Gastrocnemius medialis (tissue), 4 donors: ENCODE data around the gene FHOD1.

Experiments used
- POLR2A ChIP-seq, 2 donors: fragments of 450-650 bp; IDR thresholded peaks; one replicate each; pipeline ENCODE4 v1.6.1; 2017; ENCODE audit warnings: antibody characterized with exemption in 2 of 2, mild to moderate bottlenecking in 2 of 2, moderate library complexity in 2 of 2
- TF ChIP-seq, protein P1 (sequence below), 5 experiments: fragments of 450-650 bp in 3 of 5; fragments of 200-600 bp in 2 of 5; sonication (generic) in 2 of 5; IDR thresholded peaks in 4 of 5; conservative IDR thresholded peaks in 1 of 5; 1 replicate in 4 of 5; 2 replicates in 1 of 5; pipeline ENCODE4 v1.5.1; 2016 to 2019; ENCODE audit warnings: antibody characterized with exemption in 5 of 5, mild to moderate bottlenecking in 3 of 5, moderate library complexity in 3 of 5

DNA sequence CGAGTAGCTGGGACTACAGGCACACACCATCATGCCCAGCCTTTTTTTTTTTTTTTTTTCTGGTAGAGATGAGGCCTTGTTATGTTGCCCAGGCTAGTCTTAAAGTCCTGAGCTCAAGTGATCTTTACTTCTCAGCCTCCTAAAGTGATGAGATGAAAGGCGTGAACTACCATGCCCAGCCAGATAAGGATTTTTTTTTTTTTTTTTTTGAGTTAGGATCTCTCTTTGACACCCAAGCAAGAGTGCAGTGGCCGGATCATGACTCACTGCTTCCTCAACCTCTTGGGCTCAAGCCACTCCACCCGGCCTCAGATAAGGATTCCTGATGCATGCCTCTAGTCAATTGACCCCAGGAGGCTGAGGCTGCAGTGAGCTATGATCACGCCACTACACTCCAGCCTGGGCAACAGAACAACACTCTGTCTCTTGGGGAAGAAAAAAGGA is 20.9 kb upstream of the FHOD1 start:
- TF ChIP-seq, protein P1, sequence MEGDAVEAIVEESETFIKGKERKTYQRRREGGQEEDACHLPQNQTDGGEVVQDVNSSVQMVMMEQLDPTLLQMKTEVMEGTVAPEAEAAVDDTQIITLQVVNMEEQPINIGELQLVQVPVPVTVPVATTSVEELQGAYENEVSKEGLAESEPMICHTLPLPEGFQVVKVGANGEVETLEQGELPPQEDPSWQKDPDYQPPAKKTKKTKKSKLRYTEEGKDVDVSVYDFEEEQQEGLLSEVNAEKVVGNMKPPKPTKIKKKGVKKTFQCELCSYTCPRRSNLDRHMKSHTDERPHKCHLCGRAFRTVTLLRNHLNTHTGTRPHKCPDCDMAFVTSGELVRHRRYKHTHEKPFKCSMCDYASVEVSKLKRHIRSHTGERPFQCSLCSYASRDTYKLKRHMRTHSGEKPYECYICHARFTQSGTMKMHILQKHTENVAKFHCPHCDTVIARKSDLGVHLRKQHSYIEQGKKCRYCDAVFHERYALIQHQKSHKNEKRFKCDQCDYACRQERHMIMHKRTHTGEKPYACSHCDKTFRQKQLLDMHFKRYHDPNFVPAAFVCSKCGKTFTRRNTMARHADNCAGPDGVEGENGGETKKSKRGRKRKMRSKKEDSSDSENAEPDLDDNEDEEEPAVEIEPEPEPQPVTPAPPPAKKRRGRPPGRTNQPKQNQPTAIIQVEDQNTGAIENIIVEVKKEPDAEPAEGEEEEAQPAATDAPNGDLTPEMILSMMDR (IDR thresholded peaks at IDR 0.05 in 4 of 5, conservative IDR thresholded peaks at IDR 0.05 in 1 of 5): no peak
- no peak for TF ChIP-seq POLR2A (IDR thresholded peaks at IDR 0.05)
